Testis (tissue), 3 donors: ENCODE results near the gene GABBR2. TPM values are rescaled to one million over a fixed set of nuclear protein-coding genes. Genes with fewer than 3 reads are reported as not detected.

Experiments
- DNase-seq: peaks from one replicate; pipeline ENCODE4 v3.0.0-alpha.2; 2019
- H3K27ac ChIP-seq, 2 donors: fragments of 200-600 bp; sonication (generic); one replicate each; pipeline ENCODE4 v1.5.1; 2019
- H3K27me3 ChIP-seq: fragments of 200-600 bp; sonication (generic); one replicate; pipeline ENCODE4 v1.5.1; 2019
- H3K36me3 ChIP-seq: fragments of 200-600 bp; sonication (generic); one replicate; pipeline ENCODE4 v1.5.1; 2017; ENCODE audit warnings: low read depth; ENCODE audit errors: missing control alignments
- H3K4me1 ChIP-seq: fragments of 200-600 bp; sonication (generic); one replicate; pipeline ENCODE4 v1.5.1; 2019
- H3K4me3 ChIP-seq, 2 donors: fragments of 200-600 bp; sonication (generic); one replicate each; pipeline ENCODE4 v1.5.1; 2017 to 2019
- H3K9me3 ChIP-seq: fragments of 200-600 bp; sonication (generic); one replicate; pipeline ENCODE4 v1.5.1; 2017
- POLR2A ChIP-seq: fragments of 450-650 bp; IDR thresholded peaks from one replicate; pipeline ENCODE4 v1.6.1; 2017; ENCODE audit warnings: antibody characterized with exemption, mild to moderate bottlenecking, moderate library complexity
- WGBS, 2 donors: methylation state at CpG; one replicate each; pipeline ENCODE4 v1.1.5; 2018; 5-methylcytosine and 5-hydroxymethylcytosine counted together
- intact Hi-C: fragments of 100-400 bp; cut with DNase I; formaldehyde crosslinking; loops from one replicate; pipeline ENCODE4 v1.15.1; 2023; ENCODE audit warnings: low total_unique reads
- polyA plus RNA-seq: library from polyadenylated mRNA; stranded (reverse); fragments of 350-450 nt; fragmentation: Illumina TruSeq; extraction: RNeasy Lipid Tissue Mini Kit (QIAGEN cat#74804); gene quantifications from one replicate; pipeline ENCODE4 v1.2.3, GENCODE V29; 2014; ENCODE audit warnings: low read depth, low replicate concordance; ENCODE audit not compliant: insufficient read depth
- total RNA-seq, 2 donors: library from RNA; depleted of rRNA; stranded (reverse); fragments of >200 nt; gene quantifications; one replicate each; pipeline ENCODE4 v1.2.3, GENCODE V29; 2016
- TF ChIP-seq, protein P1 (sequence below), 3 experiments: fragments of 450-650 bp in 2 of 3; fragments of 200-600 bp in 1 of 3; sonication (generic) in 1 of 3; IDR thresholded peaks; one replicate each; pipeline ENCODE4 v1.5.1; 2016 to 2019; ENCODE audit warnings: antibody characterized with exemption in 3 of 3, mild to moderate bottlenecking in 2 of 3, moderate library complexity in 1 of 3

GABBR2 gene
- total and polyA plus RNA-seq, 3 donors from 2014 or later = 3.0 to 8.1 (median 6.9) TPM

GRCh38 chr9:98403715-98404114 lies 305.0 kb downstream of the GABBR2 start:
- Histone ChIP-seq H3K36me3 (no peaks in the 10 kb centered on the region), H3K27me3 (no peaks in the 10 kb centered on the region), H3K27ac (no peak overlapping the region), H3K4me1 (no peaks in the 10 kb centered on the region), H3K9me3 (no peaks in the 10 kb centered on the region), H3K4me3 (no peak overlapping the region)
- 94% methylated on average over 6 of the region's 6 CpGs for WGBS, 2 donors
- intact Hi-C loops = no loop called here
- no peak for DNase-seq
- no peak for TF ChIP-seq POLR2A
- TF ChIP-seq, protein P1, sequence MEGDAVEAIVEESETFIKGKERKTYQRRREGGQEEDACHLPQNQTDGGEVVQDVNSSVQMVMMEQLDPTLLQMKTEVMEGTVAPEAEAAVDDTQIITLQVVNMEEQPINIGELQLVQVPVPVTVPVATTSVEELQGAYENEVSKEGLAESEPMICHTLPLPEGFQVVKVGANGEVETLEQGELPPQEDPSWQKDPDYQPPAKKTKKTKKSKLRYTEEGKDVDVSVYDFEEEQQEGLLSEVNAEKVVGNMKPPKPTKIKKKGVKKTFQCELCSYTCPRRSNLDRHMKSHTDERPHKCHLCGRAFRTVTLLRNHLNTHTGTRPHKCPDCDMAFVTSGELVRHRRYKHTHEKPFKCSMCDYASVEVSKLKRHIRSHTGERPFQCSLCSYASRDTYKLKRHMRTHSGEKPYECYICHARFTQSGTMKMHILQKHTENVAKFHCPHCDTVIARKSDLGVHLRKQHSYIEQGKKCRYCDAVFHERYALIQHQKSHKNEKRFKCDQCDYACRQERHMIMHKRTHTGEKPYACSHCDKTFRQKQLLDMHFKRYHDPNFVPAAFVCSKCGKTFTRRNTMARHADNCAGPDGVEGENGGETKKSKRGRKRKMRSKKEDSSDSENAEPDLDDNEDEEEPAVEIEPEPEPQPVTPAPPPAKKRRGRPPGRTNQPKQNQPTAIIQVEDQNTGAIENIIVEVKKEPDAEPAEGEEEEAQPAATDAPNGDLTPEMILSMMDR (IDR thresholded peaks at IDR 0.05) = no peak

- intact Hi-C loops = no loop called here
- H3K4me1 ChIP-seq = no peaks in the 10 kb centered on the region
- H3K27me3 ChIP-seq = no peaks in the 10 kb centered on the region
- no peak for TF ChIP-seq POLR2A
- TF ChIP-seq, protein P1 (IDR thresholded peaks at IDR 0.05) = no peak
- H3K27ac ChIP-seq = no peak overlapping the region
- 61 to 73% methylated on average over 13 to 14 of the region's 14 CpGs for WGBS, 2 donors
- no peaks in the 10 kb centered on the region for H3K9me3 ChIP-seq
- H3K4me3 ChIP-seq = no peak overlapping the region
- DNase-seq = no peak
- no peaks in the 10 kb centered on the region for H3K36me3 ChIP-seq
Observed at GRCh38 chr9:98402019-98402840, 306.5 kb downstream of the GABBR2 start.

DNA sequence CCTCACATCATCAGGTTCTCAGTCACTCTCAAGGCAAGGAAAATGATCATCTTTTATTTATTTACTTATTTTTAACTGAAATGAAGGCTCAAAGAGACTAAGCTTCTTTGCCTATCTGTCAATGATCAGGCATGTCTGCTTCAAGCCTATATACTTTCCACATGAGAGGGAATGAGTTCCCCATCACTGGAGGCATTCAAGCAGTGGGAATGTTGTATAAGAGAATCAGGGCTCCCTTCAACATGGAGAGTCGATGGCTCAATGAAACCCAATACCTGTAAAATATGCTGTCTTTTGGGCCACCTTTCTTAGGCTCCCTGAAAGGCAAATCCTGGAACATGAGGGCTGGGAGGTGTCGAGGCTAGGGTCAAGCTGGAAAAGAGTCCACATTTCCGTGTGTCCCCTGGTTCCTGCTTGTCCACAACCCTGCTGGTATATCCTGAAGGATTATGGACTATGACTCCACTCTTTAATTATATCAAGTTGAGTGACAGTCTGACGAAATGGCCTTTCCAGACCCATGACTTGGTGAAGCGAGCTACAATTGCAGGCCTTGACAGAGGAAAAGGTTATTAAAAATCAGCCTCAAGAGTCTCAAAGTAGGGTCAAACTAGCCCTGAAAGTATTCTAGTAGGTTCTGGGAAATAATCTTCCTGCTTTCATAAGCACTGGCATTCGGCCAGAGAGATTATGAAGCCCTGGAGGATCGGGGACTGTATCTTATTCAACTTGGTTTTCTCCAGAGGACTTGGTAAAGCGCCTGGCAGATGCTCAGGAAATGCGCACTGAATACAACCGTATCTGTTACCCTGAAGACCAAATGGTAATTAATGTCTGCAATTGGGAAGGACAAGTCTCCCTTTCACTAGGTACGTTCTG lies 307.4 kb downstream of the GABBR2 start:
- Histone ChIP-seq H3K36me3 (no peaks in the 10 kb centered on the region), H3K9me3 (no peaks in the 10 kb centered on the region), H3K4me3 (no peak overlapping the region), H3K27me3 (no peaks in the 10 kb centered on the region), H3K4me1 (no peaks in the 10 kb centered on the region), H3K27ac (no peak overlapping the region)
- TF ChIP-seq, protein P1 (IDR thresholded peaks at IDR 0.05) = no peak
- TF ChIP-seq POLR2A = no peak
- peak; percentile 23 for DNase-seq
- intact Hi-C loops = no loop called here
- WGBS, 2 donors = 59 to 70% methylated on average over 11 of the region's 11 CpGs

GRCh38 chr9:98399950-98400683 lies 308.6 kb downstream of the GABBR2 start:
- intact Hi-C loops = no loop called here
- WGBS, 2 donors = 88 to 92% methylated on average over 8 of the region's 8 CpGs

More at GRCh38 chr9:98399950-98400683, 308.6 kb downstream of the GABBR2 start:
- TF ChIP-seq, protein P1 (IDR thresholded peaks at IDR 0.05) = no peak
- TF ChIP-seq POLR2A = no peak
- no peaks in the 10 kb centered on the region for H3K9me3 ChIP-seq
- H3K27ac ChIP-seq = no peak overlapping the region
- no peaks in the 10 kb centered on the region for H3K27me3 ChIP-seq
- no peaks in the 10 kb centered on the region for H3K4me1 ChIP-seq
- no peaks in the 10 kb centered on the region for H3K36me3 ChIP-seq
- no peak for DNase-seq
- H3K4me3 ChIP-seq = no peak overlapping the region
